ENCODE results near the gene NANP. TPM values are rescaled to one million over a fixed set of nuclear protein-coding genes. Genes with fewer than 3 reads are reported as not detected.
"Not testable (repeated sequence)": the region's sequence is repeated elsewhere in the genome, so short reads cannot be mapped to it uniquely, and the experiment has no call there.

The NANP gene
- total and polyA plus RNA-seq, 4 donors: 1.6 to 5.6 (median 3.4) TPM

DNA sequence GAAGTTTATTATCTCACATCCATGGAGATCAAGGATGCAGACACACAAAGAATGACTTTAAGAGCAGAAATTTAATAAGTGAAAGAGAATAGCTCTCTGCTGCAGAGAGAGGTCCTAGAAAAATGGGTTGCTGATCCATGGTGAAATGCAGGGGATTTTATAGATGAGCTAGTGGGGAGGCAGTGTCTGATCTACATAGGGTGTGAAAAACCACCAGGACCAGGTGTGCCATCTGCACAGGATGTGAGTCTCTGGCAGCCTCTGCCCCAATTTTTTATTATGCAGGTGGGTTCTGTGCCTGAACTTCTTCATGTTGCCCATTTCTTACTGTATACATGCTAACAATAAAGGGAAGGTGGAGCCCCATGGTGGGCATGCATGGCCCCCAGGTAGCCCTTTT is 19.9 kb upstream of the NANP start:
- H3K36me3 ChIP-seq (ENCODE audit: control insufficient read depth in 1 of 2, insufficient read depth in 2 of 2, low read length in 1 of 2): no peaks in the 10 kb centered on the region
- H3K27ac ChIP-seq (ENCODE audit: low read depth in 1 of 2, low read length in 2 of 2): no peak overlapping the region
- intact Hi-C loops (cut with DNase I): no loop called here
- no peaks in the 10 kb centered on the region for H3K4me1 ChIP-seq (ENCODE audit: control insufficient read depth in 1 of 2, insufficient read depth in 2 of 2, low read length in 2 of 2)
- no peak for ATAC-seq (ENCODE audit: low FRiP score)
- no peaks in the 10 kb centered on the region for H3K9me3 ChIP-seq (ENCODE audit: control insufficient read depth, low read length)
- no peak overlapping the region for H3K4me3 ChIP-seq (ENCODE audit: low read length in 2 of 2)
- no peak for DNase-seq
- H3K27me3 ChIP-seq (ENCODE audit: control insufficient read depth in 1 of 2, insufficient read depth in 2 of 2, low read length in 1 of 2): no peaks in the 10 kb centered on the region

DNA sequence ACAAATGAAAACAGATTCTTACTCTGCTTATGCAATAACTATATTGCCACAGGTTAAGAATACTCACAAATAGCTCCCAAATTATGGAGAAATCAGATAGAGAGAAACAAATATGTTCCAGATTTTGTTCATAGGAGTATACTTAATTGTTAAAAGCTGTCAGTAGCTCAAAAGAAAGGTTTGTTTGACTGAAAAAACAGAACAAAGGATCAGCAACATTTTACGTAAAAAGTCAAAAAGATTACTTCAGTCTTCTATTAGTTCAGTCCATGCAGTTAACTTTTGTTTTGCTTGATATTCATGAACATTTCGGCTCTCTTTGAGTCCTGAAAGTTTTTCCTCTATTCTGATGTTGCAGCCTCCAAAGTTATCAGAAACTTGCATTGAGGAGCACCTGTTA is 13.4 kb upstream of the NANP start:
- peaks cover 0 to 2% of the 10 kb centered on the region in 2 donors for H3K36me3 ChIP-seq (ENCODE audit: control insufficient read depth in 1 of 2, insufficient read depth in 2 of 2, low read length in 1 of 2)
- H3K4me1 ChIP-seq (ENCODE audit: control insufficient read depth in 1 of 2, insufficient read depth in 2 of 2, low read length in 2 of 2): no peaks in the 10 kb centered on the region
- ATAC-seq (ENCODE audit: low FRiP score): no peak
- DNase-seq: no peak
- H3K9me3 ChIP-seq (ENCODE audit: control insufficient read depth, low read length): no peaks in the 10 kb centered on the region
- H3K4me3 ChIP-seq (ENCODE audit: low read length in 2 of 2): no peak overlapping the region
- WGBS, 2 donors: 90 to 98% methylated on average over 2 of the region's 2 CpGs
- H3K27me3 ChIP-seq (ENCODE audit: control insufficient read depth in 1 of 2, insufficient read depth in 2 of 2, low read length in 1 of 2): no peaks in the 10 kb centered on the region
- no peak overlapping the region for H3K27ac ChIP-seq (ENCODE audit: low read depth in 1 of 2, low read length in 2 of 2)
- intact Hi-C loops (cut with DNase I): no loop called here

DNA sequence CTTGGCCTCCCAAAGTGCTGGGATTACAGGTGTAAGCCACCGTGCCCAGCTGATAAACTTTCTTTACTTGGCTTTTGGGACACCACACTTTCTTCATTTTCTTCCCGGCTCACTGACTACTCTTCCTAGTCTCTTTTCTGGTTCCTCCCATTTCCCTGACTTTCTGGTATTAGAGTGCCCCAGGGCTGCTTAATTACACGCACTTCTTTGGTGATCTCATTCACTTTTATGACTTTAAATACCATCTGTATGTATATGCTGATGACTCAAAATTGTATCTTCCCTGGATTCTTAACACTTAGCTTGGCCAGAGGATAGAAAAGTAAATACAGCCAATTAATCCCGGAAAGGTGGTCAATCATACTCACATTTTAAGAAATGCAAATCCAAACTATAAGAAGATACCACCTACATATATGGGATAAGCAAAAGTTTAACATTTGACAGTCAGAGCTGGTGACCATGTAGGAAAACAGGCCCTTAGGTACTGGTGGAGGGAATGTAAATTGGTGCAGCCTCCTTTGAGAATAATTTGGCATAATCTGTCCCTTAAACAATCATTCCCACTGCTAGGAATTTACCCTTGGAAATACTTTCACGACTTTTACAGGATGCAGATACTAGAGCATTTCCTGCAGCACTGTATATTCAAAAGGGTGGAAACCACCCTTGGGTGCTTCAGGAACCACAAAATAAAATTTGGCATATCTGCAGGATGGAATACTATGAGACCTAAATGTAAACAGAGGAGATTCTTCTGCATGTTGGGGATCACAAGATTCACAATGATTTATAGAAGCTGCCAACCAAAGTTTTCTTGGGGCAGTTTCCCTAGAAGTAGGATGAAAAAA is 9.4 kb upstream of the NANP start:
- no peak overlapping the region for H3K27ac ChIP-seq (ENCODE audit: low read depth in 1 of 2, low read length in 2 of 2)
- ATAC-seq (ENCODE audit: low FRiP score) (no peak), DNase-seq (no peak)
- H3K36me3 ChIP-seq (ENCODE audit: control insufficient read depth in 1 of 2, insufficient read depth in 2 of 2, low read length in 1 of 2): peaks cover 0 to 2% of the 10 kb centered on the region in 2 donors
- H3K27me3 ChIP-seq (ENCODE audit: control insufficient read depth in 1 of 2, insufficient read depth in 2 of 2, low read length in 1 of 2): no peaks in the 10 kb centered on the region
- 58 to 84% methylated on average over 5 of the region's 5 CpGs for WGBS, 2 donors
- intact Hi-C loops (cut with DNase I): no loop called here
- no peaks in the 10 kb centered on the region for H3K4me1 ChIP-seq (ENCODE audit: control insufficient read depth in 1 of 2, insufficient read depth in 2 of 2, low read length in 2 of 2)
- H3K9me3 ChIP-seq (ENCODE audit: control insufficient read depth, low read length): no peaks in the 10 kb centered on the region
- H3K4me3 ChIP-seq (ENCODE audit: low read length in 2 of 2): no peak overlapping the region

DNA sequence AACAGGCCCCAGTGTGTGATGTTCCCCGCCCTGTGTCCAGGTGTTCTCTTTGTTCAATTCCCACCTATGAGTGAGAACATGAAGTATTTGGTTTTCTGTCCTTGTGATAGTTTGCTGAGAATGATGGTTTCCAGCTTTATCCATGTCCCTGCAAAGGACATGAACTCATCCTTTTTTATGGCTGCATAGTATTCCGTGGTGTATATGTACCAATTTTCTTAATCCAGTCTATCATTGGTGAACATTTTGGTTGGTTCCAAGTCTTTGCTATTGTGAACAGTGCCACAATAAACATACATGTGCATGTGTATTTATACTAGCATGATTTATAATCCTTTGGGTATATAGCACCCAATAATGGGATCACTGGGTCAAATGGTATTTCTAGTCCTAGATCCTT is 6.8 kb upstream of the NANP start:
- H3K9me3 ChIP-seq (ENCODE audit: control insufficient read depth, low read length); ATAC-seq (ENCODE audit: low FRiP score); H3K27ac ChIP-seq (ENCODE audit: low read depth in 1 of 2, low read length in 2 of 2); DNase-seq; intact Hi-C loops (cut with DNase I); H3K36me3 ChIP-seq (ENCODE audit: control insufficient read depth in 1 of 2, insufficient read depth in 2 of 2, low read length in 1 of 2); H3K4me3 ChIP-seq (ENCODE audit: low read length in 2 of 2); H3K27me3 ChIP-seq (ENCODE audit: control insufficient read depth in 1 of 2, insufficient read depth in 2 of 2, low read length in 1 of 2); H3K4me1 ChIP-seq (ENCODE audit: control insufficient read depth in 1 of 2, insufficient read depth in 2 of 2, low read length in 2 of 2): not testable (repeated sequence)
- WGBS, 2 donors: 95 to 96% methylated on average over 2 of the region's 2 CpGs

DNA sequence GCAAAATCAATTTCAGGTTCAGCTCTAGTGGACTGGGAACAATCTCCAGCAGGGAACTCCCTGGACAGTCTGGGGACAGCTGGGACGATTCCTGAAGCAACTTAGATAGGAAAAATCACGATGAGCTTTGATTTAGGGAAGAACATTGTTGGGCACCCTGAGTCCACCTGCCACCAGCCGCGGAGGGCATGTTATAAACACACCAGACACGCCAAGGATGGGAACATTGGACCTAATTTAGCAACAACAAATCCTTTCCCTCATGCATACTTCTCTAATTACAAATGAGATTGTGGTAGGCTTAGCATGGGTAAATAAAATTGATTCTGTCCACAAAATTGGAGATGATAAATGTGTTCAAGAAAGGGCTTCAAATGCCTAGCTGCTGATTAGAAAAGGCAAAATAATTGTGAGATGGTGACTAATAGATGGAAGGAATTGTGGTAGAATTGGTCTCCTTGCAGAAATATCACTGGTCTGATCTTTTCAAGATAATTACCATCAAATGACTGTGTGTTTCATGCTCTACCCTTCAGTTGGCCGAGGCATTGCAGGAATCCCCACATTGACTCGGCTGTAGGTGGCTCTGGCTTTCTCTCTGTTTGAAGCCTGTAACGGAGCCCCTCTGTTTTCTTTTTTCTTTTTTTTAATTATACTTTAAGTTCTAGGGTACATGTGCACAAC is 6.1 kb upstream of the NANP start:
- intact Hi-C loops (cut with DNase I): no loop called here
- Histone ChIP-seq H3K9me3 (ENCODE audit: control insufficient read depth, low read length) (no peaks in the 10 kb centered on the region), H3K4me3 (ENCODE audit: low read length in 2 of 2) (no peak overlapping the region), H3K27ac (ENCODE audit: low read depth in 1 of 2, low read length in 2 of 2) (no peak overlapping the region), H3K36me3 (ENCODE audit: control insufficient read depth in 1 of 2, insufficient read depth in 2 of 2, low read length in 1 of 2) (peaks cover 0 to 2% of the 10 kb centered on the region in 2 donors), H3K27me3 (ENCODE audit: control insufficient read depth in 1 of 2, insufficient read depth in 2 of 2, low read length in 1 of 2) (no peaks in the 10 kb centered on the region), H3K4me1 (ENCODE audit: control insufficient read depth in 1 of 2, insufficient read depth in 2 of 2, low read length in 2 of 2) (no peaks in the 10 kb centered on the region)
- DNase-seq (no peak), ATAC-seq (ENCODE audit: low FRiP score) (no peak)
- WGBS, 2 donors: 80 to 83% methylated on average over 8 of the region's 8 CpGs

DNA sequence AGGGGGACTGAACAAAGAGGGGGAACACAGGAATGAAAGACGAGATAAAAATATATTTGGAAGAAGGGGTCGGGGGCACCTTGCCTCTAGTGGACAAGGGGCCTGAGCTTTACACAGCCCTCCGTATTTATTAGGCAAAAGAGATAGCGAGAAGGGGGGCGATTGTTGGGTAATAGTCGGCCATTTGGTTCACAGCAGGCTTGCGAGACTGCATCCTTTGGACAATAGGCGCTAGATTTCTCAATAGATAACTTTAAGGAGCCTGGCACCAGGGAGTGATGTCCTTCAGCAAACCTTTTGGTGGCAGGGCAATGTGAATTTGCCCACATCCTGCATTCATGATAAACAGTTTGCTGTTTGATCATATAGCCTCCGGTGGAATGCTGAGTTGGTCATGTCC is 3.0 kb upstream of the NANP start:
- DNase-seq (no peak), ATAC-seq (ENCODE audit: low FRiP score) (no peak)
- H3K4me3 ChIP-seq (ENCODE audit: low read length in 2 of 2): no peak overlapping the region
- WGBS, 2 donors: 70 to 73% methylated on average over 9 of the region's 9 CpGs
- no peaks in the 10 kb centered on the region for H3K4me1 ChIP-seq (ENCODE audit: control insufficient read depth in 1 of 2, insufficient read depth in 2 of 2, low read length in 2 of 2)
- intact Hi-C loops (cut with DNase I): no loop called here
- no peaks in the 10 kb centered on the region for H3K36me3 ChIP-seq (ENCODE audit: control insufficient read depth in 1 of 2, insufficient read depth in 2 of 2, low read length in 1 of 2)
- H3K27me3 ChIP-seq (ENCODE audit: control insufficient read depth in 1 of 2, insufficient read depth in 2 of 2, low read length in 1 of 2): no peaks in the 10 kb centered on the region
- no peaks in the 10 kb centered on the region for H3K9me3 ChIP-seq (ENCODE audit: control insufficient read depth, low read length)
- no peak overlapping the region for H3K27ac ChIP-seq (ENCODE audit: low read depth in 1 of 2, low read length in 2 of 2)

DNA sequence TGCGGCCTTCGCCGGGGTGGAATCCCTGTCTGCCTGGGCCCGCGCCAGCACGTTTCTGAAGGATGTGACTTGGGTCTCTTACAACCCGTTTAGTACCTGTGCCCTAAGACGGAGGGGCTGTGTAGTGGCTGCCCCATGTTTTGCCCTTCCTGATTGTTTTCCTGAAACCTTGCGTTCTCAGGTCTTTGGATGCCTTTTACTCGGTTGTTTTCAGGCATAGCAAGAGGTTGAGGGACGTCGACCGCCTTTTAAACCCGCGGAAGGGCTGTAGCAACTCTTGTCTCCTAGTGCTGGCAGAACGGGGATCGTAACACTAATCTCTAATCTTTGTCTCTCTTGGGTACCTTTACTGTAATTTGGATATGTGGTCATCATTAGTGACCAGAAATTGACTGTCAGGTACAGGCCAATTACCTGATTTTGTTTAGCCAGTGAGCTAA is 706 bp upstream of the NANP start:
- intact Hi-C loops (cut with DNase I): loop anchor here (5.0 kb wide), 4 partner anchors 37 to 117 kb away; partner anchors contain the start of genes NINL (in 1 of the 2) and ZNF337 (in 1 of the 2)
- WGBS, 2 donors: 36 to 41% methylated on average over 17 of the region's 17 CpGs

DNA sequence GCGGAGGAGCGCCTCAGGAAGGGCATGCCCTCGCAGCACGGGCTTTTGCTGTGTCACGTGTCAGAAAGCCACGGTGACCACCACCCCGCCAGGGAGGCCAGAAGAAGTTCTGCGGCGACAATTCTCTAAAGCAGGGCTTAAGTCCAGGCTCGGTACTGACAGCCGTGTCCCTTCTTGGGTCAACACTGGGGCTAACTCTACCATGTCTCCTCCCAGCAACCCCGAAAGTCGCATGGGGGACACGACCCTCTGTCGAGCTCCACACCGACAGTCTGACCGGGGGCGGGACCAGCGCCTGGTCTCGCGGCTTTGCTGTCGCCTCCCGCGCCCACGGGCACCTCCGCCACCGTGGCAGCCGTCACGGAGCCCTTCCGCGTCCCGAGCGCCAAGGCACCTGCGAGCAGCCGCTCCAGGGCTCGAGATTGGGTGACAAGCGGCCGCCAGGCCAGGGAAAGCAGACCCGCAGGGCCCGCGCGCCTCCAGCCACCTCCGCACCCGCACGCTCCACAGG is 534 bp downstream of the NANP start:
- DNase-seq (peak; percentile 62 to 82), ATAC-seq (ENCODE audit: low FRiP score) (peak; percentile 63)
- WGBS, 2 donors: 0% methylated on average over 45 of the region's 45 CpGs
- Histone ChIP-seq H3K27ac (ENCODE audit: low read depth in 1 of 2, low read length in 2 of 2) (peak overlapping the region in 1 of 2 donors; percentile 68), H3K4me3 (ENCODE audit: low read length in 2 of 2) (peak overlapping the region; percentile 81 to 82), H3K4me1 (ENCODE audit: control insufficient read depth in 1 of 2, insufficient read depth in 2 of 2, low read length in 2 of 2) (no peaks in the 10 kb centered on the region), H3K9me3 (ENCODE audit: control insufficient read depth, low read length) (no peaks in the 10 kb centered on the region), H3K36me3 (ENCODE audit: control insufficient read depth in 1 of 2, insufficient read depth in 2 of 2, low read length in 1 of 2) (no peaks in the 10 kb centered on the region), H3K27me3 (ENCODE audit: control insufficient read depth in 1 of 2, insufficient read depth in 2 of 2, low read length in 1 of 2) (no peaks in the 10 kb centered on the region)
- intact Hi-C loops (cut with DNase I): loop anchor here (5.0 kb wide), 4 partner anchors 36 to 116 kb away; partner anchors contain the start of genes NINL (in 1 of the 2) and ZNF337 (in 1 of the 2)

More for the DNA sequence above, 706 bp upstream of the NANP start:
- Histone ChIP-seq H3K27ac (ENCODE audit: low read depth in 1 of 2, low read length in 2 of 2) (peak overlapping the region in 1 of 2 donors; percentile 57), H3K9me3 (ENCODE audit: control insufficient read depth, low read length) (no peaks in the 10 kb centered on the region), H3K36me3 (ENCODE audit: control insufficient read depth in 1 of 2, insufficient read depth in 2 of 2, low read length in 1 of 2) (no peaks in the 10 kb centered on the region), H3K4me3 (ENCODE audit: low read length in 2 of 2) (peak overlapping the region; percentile 8 to 46), H3K4me1 (ENCODE audit: control insufficient read depth in 1 of 2, insufficient read depth in 2 of 2, low read length in 2 of 2) (no peaks in the 10 kb centered on the region), H3K27me3 (ENCODE audit: control insufficient read depth in 1 of 2, insufficient read depth in 2 of 2, low read length in 1 of 2) (no peaks in the 10 kb centered on the region)
- ATAC-seq (ENCODE audit: low FRiP score): no peak
- no peak for DNase-seq
